ENCODE results near the gene SPPL2A.

DNA sequence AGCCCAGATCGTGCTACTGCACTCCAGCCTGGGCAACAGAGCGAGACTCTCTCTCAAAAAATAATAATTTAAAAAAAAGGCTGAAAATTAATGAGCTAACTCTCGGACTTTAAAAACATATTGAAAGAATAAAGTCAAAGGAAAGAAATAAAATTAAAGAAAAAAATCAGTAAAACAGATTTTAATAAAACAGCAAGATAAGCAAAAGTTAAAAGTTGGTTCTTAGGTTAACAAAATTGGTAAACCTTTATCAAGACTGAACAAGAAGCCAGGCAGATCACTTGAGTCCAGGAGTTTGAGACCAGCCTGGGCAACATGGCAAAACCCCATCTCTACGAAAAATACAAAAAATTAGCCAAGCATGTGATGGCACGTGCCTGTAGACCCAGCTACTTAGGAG is 99.6 kb downstream of the SPPL2A start:
- TF ChIP-seq POLR2AphosphoS5 (IDR thresholded peaks at IDR 0.05) = no peak
- no peak for TF ChIP-seq POLR2A (IDR thresholded peaks at IDR 0.05)
- TF ChIP-seq, protein P1, sequence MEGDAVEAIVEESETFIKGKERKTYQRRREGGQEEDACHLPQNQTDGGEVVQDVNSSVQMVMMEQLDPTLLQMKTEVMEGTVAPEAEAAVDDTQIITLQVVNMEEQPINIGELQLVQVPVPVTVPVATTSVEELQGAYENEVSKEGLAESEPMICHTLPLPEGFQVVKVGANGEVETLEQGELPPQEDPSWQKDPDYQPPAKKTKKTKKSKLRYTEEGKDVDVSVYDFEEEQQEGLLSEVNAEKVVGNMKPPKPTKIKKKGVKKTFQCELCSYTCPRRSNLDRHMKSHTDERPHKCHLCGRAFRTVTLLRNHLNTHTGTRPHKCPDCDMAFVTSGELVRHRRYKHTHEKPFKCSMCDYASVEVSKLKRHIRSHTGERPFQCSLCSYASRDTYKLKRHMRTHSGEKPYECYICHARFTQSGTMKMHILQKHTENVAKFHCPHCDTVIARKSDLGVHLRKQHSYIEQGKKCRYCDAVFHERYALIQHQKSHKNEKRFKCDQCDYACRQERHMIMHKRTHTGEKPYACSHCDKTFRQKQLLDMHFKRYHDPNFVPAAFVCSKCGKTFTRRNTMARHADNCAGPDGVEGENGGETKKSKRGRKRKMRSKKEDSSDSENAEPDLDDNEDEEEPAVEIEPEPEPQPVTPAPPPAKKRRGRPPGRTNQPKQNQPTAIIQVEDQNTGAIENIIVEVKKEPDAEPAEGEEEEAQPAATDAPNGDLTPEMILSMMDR (IDR thresholded peaks at IDR 0.05) = no peak
